ENCODE data around the gene SRPK2. TPM values are rescaled to one million over a fixed set of nuclear protein-coding genes. Genes with fewer than 3 reads are reported as not detected.

SRPK2 gene
- total RNA-seq, 1 experiment from 2014 or later, result 50.5 TPM

DNA sequence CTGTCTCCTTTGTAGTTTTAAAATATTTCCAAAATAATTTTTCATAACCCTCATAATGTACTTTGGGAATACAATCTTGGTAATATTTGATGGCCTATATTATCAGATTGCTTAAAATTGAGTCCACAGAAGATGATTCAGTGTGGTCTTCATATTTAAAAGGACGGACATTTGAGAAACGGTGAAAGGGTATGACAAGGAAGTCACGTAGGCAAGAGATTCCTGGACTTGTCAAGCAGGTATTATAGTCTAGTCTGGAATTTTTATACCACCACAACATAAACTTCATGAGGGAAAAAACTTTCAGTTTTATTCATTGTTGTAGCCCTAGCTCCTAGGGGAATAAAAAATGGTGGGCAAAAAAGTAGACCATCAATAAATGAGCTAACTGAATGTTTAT is 292.4 kb downstream of the SRPK2 start:
- no peaks in the 10 kb centered on the region for H3K27me3 Mint-ChIP-seq (ENCODE audit: low read depth)
- ATAC-seq (no peak), DNase-seq (ENCODE audit: low spot score) (no peak)
- no peaks in the 10 kb centered on the region for H3K9me3 Mint-ChIP-seq
- no peak overlapping the region for H3K4me3 Mint-ChIP-seq
- H3K27ac Mint-ChIP-seq, result 0 out of 2 replicates have a peak overlapping the region, but pooled peaks have one; percentile 30
- POLR2A ChIA-PET, result no interaction called here
- TF ChIP-seq MYBL2 (CRISPR knock-in tag; IDR thresholded peaks at IDR 0.05), result no peak
- no peak for TF ChIP-seq SP1 (CRISPR knock-in tag; conservative IDR thresholded peaks at IDR 0.05)
- no peak for TF ChIP-seq SMAD3 (CRISPR knock-in tag; IDR thresholded peaks at IDR 0.05; ENCODE audit: borderline replicate concordance)
- no peak for TF ChIP-seq KAT7 (CRISPR knock-in tag; IDR thresholded peaks at IDR 0.05; ENCODE audit: borderline replicate concordance)
- CTCF ChIA-PET, result no interaction called here
- H3K36me3 Mint-ChIP-seq, result peaks cover 37% of the 10 kb centered on the region
- no peaks in the 10 kb centered on the region for H3K4me1 Mint-ChIP-seq

DNA sequence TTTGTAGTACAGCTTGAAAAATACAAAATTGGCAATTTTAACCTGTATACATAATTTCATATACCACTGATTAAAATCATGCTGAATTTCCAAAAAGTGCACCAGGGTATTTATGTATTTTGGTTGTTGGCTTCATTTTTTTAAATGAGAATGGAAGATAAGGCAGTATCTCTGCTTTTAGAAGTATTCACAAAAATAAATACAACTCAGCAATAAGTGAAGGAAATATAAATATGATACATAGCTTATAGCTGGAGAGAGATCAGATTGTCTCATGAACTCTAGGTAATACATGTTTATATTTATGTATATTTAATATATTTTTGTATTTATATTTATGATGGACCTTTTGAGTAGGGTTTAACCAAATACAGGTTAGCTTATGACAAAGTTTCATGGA is 293.8 kb downstream of the SRPK2 start:
- no peak for TF ChIP-seq HMGA2 (CRISPR knock-in tag; IDR thresholded peaks at IDR 0.05)
- TF ChIP-seq, protein P1, sequence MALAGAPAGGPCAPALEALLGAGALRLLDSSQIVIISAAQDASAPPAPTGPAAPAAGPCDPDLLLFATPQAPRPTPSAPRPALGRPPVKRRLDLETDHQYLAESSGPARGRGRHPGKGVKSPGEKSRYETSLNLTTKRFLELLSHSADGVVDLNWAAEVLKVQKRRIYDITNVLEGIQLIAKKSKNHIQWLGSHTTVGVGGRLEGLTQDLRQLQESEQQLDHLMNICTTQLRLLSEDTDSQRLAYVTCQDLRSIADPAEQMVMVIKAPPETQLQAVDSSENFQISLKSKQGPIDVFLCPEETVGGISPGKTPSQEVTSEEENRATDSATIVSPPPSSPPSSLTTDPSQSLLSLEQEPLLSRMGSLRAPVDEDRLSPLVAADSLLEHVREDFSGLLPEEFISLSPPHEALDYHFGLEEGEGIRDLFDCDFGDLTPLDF (CRISPR knock-in tag; IDR thresholded peaks at IDR 0.05), result no peak
- TF ChIP-seq, protein P2, sequence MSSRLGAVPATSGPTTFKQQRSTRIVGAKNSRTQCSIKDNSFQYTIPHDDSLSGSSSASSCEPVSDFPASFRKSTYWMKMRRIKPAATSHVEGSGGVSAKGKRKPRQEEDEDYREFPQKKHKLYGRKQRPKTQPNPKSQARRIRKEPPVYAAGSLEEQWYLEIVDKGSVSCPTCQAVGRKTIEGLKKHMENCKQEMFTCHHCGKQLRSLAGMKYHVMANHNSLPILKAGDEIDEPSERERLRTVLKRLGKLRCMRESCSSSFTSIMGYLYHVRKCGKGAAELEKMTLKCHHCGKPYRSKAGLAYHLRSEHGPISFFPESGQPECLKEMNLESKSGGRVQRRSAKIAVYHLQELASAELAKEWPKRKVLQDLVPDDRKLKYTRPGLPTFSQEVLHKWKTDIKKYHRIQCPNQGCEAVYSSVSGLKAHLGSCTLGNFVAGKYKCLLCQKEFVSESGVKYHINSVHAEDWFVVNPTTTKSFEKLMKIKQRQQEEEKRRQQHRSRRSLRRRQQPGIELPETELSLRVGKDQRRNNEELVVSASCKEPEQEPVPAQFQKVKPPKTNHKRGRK (CRISPR knock-in tag; IDR thresholded peaks at IDR 0.05; ENCODE audit: borderline replicate concordance), result no peak
- no peak for TF ChIP-seq ZNF317 (CRISPR knock-in tag; IDR thresholded peaks at IDR 0.05; ENCODE audit: borderline replicate concordance, low read depth)
- no peak for TF ChIP-seq GABPB1 (CRISPR knock-in tag; IDR thresholded peaks at IDR 0.05)
- no peak for TF ChIP-seq EMX1 (CRISPR knock-in tag; IDR thresholded peaks at IDR 0.05)
- TF ChIP-seq, protein P3, sequence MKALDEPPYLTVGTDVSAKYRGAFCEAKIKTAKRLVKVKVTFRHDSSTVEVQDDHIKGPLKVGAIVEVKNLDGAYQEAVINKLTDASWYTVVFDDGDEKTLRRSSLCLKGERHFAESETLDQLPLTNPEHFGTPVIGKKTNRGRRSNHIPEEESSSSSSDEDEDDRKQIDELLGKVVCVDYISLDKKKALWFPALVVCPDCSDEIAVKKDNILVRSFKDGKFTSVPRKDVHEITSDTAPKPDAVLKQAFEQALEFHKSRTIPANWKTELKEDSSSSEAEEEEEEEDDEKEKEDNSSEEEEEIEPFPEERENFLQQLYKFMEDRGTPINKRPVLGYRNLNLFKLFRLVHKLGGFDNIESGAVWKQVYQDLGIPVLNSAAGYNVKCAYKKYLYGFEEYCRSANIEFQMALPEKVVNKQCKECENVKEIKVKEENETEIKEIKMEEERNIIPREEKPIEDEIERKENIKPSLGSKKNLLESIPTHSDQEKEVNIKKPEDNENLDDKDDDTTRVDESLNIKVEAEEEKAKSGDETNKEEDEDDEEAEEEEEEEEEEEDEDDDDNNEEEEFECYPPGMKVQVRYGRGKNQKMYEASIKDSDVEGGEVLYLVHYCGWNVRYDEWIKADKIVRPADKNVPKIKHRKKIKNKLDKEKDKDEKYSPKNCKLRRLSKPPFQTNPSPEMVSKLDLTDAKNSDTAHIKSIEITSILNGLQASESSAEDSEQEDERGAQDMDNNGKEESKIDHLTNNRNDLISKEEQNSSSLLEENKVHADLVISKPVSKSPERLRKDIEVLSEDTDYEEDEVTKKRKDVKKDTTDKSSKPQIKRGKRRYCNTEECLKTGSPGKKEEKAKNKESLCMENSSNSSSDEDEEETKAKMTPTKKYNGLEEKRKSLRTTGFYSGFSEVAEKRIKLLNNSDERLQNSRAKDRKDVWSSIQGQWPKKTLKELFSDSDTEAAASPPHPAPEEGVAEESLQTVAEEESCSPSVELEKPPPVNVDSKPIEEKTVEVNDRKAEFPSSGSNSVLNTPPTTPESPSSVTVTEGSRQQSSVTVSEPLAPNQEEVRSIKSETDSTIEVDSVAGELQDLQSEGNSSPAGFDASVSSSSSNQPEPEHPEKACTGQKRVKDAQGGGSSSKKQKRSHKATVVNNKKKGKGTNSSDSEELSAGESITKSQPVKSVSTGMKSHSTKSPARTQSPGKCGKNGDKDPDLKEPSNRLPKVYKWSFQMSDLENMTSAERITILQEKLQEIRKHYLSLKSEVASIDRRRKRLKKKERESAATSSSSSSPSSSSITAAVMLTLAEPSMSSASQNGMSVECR (CRISPR knock-in tag; IDR thresholded peaks at IDR 0.05; ENCODE audit: borderline replicate concordance), result no peak
- TF ChIP-seq RELA (CRISPR knock-in tag; IDR thresholded peaks at IDR 0.05; ENCODE audit: borderline replicate concordance), result no peak
- TF ChIP-seq, protein P4, sequence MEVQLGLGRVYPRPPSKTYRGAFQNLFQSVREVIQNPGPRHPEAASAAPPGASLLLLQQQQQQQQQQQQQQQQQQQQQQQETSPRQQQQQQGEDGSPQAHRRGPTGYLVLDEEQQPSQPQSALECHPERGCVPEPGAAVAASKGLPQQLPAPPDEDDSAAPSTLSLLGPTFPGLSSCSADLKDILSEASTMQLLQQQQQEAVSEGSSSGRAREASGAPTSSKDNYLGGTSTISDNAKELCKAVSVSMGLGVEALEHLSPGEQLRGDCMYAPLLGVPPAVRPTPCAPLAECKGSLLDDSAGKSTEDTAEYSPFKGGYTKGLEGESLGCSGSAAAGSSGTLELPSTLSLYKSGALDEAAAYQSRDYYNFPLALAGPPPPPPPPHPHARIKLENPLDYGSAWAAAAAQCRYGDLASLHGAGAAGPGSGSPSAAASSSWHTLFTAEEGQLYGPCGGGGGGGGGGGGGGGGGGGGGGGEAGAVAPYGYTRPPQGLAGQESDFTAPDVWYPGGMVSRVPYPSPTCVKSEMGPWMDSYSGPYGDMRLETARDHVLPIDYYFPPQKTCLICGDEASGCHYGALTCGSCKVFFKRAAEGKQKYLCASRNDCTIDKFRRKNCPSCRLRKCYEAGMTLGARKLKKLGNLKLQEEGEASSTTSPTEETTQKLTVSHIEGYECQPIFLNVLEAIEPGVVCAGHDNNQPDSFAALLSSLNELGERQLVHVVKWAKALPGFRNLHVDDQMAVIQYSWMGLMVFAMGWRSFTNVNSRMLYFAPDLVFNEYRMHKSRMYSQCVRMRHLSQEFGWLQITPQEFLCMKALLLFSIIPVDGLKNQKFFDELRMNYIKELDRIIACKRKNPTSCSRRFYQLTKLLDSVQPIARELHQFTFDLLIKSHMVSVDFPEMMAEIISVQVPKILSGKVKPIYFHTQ (CRISPR knock-in tag; IDR thresholded peaks at IDR 0.05), result no peak
- no peaks in the 10 kb centered on the region for H3K27me3 Mint-ChIP-seq (ENCODE audit: low read depth)
- H3K9me3 Mint-ChIP-seq, result no peaks in the 10 kb centered on the region
- no peak overlapping the region for H3K27ac Mint-ChIP-seq
- no peaks in the 10 kb centered on the region for H3K4me1 Mint-ChIP-seq
- DNase-seq (ENCODE audit: low spot score) (no peak), ATAC-seq (no peak)
- CTCF ChIA-PET, result no interaction called here
- POLR2A ChIA-PET, result no interaction called here
- H3K36me3 Mint-ChIP-seq, result peaks cover 32% of the 10 kb centered on the region
- no peak overlapping the region for H3K4me3 Mint-ChIP-seq

DNA sequence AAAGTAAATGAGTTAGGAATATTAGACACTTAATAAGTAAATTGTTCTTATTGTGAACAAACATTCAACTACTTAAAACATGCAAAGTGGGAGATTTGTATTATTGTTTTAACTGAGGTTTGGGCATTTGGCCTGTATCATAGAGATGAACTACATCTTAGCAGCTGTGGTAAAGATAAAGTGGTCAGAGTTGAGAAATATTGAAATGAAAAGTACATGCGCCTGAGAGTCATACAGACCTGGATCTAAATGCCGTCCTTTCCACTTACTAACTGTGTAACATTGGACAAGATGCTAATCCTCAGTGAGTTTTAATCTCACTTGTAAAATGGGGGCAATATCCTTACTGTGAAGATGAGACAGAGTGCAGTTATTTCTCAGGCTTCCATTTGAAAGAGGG is 300.3 kb downstream of the SRPK2 start:
- POLR2A ChIA-PET, result no interaction called here
- Mint-ChIP-seq H3K4me3 (no peak overlapping the region), H3K9me3 (no peaks in the 10 kb centered on the region), H3K36me3 (peaks cover 45% of the 10 kb centered on the region), H3K27ac (no peak overlapping the region), H3K4me1 (no peaks in the 10 kb centered on the region), H3K27me3 (ENCODE audit: low read depth) (no peaks in the 10 kb centered on the region)
- no peak for DNase-seq (ENCODE audit: low spot score)
- ATAC-seq, result no peak
- CTCF ChIA-PET, result no interaction called here
- TF ChIP-seq, protein P5, sequence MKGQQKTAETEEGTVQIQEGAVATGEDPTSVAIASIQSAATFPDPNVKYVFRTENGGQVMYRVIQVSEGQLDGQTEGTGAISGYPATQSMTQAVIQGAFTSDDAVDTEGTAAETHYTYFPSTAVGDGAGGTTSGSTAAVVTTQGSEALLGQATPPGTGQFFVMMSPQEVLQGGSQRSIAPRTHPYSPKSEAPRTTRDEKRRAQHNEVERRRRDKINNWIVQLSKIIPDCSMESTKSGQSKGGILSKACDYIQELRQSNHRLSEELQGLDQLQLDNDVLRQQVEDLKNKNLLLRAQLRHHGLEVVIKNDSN (CRISPR knock-in tag; IDR thresholded peaks at IDR 0.05), result no peak
- TF ChIP-seq, protein P6, sequence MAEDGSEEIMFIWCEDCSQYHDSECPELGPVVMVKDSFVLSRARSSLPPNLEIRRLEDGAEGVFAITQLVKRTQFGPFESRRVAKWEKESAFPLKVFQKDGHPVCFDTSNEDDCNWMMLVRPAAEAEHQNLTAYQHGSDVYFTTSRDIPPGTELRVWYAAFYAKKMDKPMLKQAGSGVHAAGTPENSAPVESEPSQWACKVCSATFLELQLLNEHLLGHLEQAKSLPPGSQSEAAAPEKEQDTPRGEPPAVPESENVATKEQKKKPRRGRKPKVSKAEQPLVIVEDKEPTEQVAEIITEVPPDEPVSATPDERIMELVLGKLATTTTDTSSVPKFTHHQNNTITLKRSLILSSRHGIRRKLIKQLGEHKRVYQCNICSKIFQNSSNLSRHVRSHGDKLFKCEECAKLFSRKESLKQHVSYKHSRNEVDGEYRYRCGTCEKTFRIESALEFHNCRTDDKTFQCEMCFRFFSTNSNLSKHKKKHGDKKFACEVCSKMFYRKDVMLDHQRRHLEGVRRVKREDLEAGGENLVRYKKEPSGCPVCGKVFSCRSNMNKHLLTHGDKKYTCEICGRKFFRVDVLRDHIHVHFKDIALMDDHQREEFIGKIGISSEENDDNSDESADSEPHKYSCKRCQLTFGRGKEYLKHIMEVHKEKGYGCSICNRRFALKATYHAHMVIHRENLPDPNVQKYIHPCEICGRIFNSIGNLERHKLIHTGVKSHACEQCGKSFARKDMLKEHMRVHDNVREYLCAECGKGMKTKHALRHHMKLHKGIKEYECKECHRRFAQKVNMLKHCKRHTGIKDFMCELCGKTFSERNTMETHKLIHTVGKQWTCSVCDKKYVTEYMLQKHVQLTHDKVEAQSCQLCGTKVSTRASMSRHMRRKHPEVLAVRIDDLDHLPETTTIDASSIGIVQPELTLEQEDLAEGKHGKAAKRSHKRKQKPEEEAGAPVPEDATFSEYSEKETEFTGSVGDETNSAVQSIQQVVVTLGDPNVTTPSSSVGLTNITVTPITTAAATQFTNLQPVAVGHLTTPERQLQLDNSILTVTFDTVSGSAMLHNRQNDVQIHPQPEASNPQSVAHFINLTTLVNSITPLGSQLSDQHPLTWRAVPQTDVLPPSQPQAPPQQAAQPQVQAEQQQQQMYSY (CRISPR knock-in tag; IDR thresholded peaks at IDR 0.05), result no peak
- no peak for TF ChIP-seq SOX15 (CRISPR knock-in tag; IDR thresholded peaks at IDR 0.05)
- no peak for TF ChIP-seq ETV6 (CRISPR knock-in tag; IDR thresholded peaks at IDR 0.05)
- no peak for TF ChIP-seq CREM (CRISPR knock-in tag; IDR thresholded peaks at IDR 0.05)
- no peak for TF ChIP-seq RORB (CRISPR knock-in tag; IDR thresholded peaks at IDR 0.05)
